Measurements from ENCODE around the gene FES. TPM values are rescaled to one million over a fixed set of nuclear protein-coding genes. Genes with fewer than 3 reads are reported as not detected.
"Not testable (repeated sequence)": the region's sequence is repeated elsewhere in the genome, so short reads cannot be mapped to it uniquely, and the experiment has no call there.

The FES gene
- total and polyA plus RNA-seq, 2 experiments from 2014 or later: 3.5 TPM

GRCh38 chr15:90905306-90906180 is 21.2 kb downstream of the FES start:
- Histone ChIP-seq H3K36me3 (ENCODE audit: low read depth) (no peaks in the 10 kb centered on the region), H3K4me1 (ENCODE audit: insufficient read depth) (peaks cover 6% of the 10 kb centered on the region; the same call in 1 of the 2 replicates), H2AFZ (no peak overlapping the region), H3K79me2 (ENCODE audit: insufficient read depth) (no peaks in the 10 kb centered on the region), H3K27me3 (replicated peaks; ENCODE audit: insufficient read depth) (no peaks in the 10 kb centered on the region), H3K9ac (no peak overlapping the region), H3K9me2 (ENCODE audit: insufficient read depth) (no peaks in the 10 kb centered on the region), H3K4me2 (ENCODE audit: unreplicated experiment) (no peak overlapping the region), H3F3A (ENCODE audit: insufficient read depth) (peaks cover 10% of the 10 kb centered on the region; the same call in 1 of the 2 replicates), H3K9me3 (ENCODE audit: low read depth) (no peaks in the 10 kb centered on the region), H4K20me1 (ENCODE audit: insufficient read depth) (no peaks in the 10 kb centered on the region), H3K4me3 (no peak overlapping the region), H3K27ac (no peak overlapping the region)
- in situ Hi-C loops (cut with MboI): no loop called here
- 91% methylated on average over 28 of the region's 28 CpGs for WGBS, 2 experiments (ENCODE audit: low coverage in 1 of 2, low lambda C conversion rate in 2 of 2, missing lambda C conversion rate in 2 of 2)
- DNase-seq: no peak
- TF ChIP-seq EZH2 (IDR thresholded peaks at IDR 0.05; ENCODE audit: insufficient read depth, poor library complexity, severe bottlenecking) (no peak), EZH2phosphoT487 (IDR thresholded peaks at IDR 0.05; ENCODE audit: insufficient read depth, low read depth) (no peak)

GRCh38 chr15:90906181-90906849 is 22.0 kb downstream of the FES start:
- in situ Hi-C loops (cut with MboI): no loop called here
- H3F3A ChIP-seq (ENCODE audit: insufficient read depth): peaks cover 8% of the 10 kb centered on the region; the same call in 1 of the 2 replicates
- WGBS, 2 experiments (ENCODE audit: low coverage in 1 of 2, low lambda C conversion rate in 2 of 2, missing lambda C conversion rate in 2 of 2): 94 to 97% methylated on average over 11 of the region's 11 CpGs

DNA sequence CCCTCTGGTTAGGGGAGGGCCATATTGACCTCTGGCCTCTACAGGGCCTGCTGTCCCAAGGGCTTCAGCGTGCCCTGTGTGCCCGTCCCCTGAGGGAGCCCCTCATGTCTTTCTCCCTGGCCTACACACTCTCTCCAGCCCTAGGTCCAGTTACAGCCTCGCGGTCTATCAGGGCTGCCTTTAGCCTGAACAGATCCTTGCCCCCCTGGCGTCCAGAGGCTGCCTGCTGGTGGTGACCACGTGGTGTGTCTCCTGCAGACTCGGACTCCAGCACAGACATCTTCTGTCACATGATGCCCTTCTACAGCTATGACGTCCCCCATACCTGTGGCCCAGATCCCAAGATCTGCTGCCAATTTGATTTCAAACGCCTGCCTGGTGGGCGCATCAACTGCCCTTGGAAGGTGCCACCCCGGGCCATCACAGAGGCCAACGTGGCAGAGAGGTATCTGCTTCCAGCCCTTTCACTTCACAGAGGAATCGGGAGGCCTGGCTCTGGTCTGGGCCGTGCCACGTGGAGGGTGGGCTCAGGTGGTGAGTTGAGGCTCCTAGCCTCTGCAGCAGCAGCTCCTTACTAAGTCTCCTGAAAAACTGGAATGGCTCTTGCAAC is 22.9 kb downstream of the FES start:
- 75 to 76% methylated on average over 14 to 15 of the region's 15 CpGs for WGBS, 2 experiments (ENCODE audit: low coverage in 1 of 2, low lambda C conversion rate in 2 of 2, missing lambda C conversion rate in 2 of 2)
- H3F3A ChIP-seq (ENCODE audit: insufficient read depth): no peaks in the 10 kb centered on the region
- H3K27ac ChIP-seq: no peak overlapping the region
- no peak overlapping the region for H2AFZ ChIP-seq
- H3K36me3 ChIP-seq (ENCODE audit: low read depth): no peaks in the 10 kb centered on the region; the same call in 1 of the 2 replicates
- no peak for DNase-seq
- in situ Hi-C loops (cut with MboI): no loop called here
- no peaks in the 10 kb centered on the region for H4K20me1 ChIP-seq (ENCODE audit: insufficient read depth)
- no peaks in the 10 kb centered on the region for H3K27me3 ChIP-seq (replicated peaks; ENCODE audit: insufficient read depth)
- no peaks in the 10 kb centered on the region for H3K4me1 ChIP-seq (ENCODE audit: insufficient read depth)
- no peaks in the 10 kb centered on the region for H3K79me2 ChIP-seq (ENCODE audit: insufficient read depth)
- TF ChIP-seq EZH2 (IDR thresholded peaks at IDR 0.05; ENCODE audit: insufficient read depth, poor library complexity, severe bottlenecking) (no peak), EZH2phosphoT487 (IDR thresholded peaks at IDR 0.05; ENCODE audit: insufficient read depth, low read depth) (no peak)
- no peak overlapping the region for H3K9ac ChIP-seq
- H3K4me3 ChIP-seq: no peak overlapping the region
- H3K4me2 ChIP-seq (ENCODE audit: unreplicated experiment): no peak overlapping the region
- H3K9me2 ChIP-seq (ENCODE audit: insufficient read depth): no peaks in the 10 kb centered on the region
- no peaks in the 10 kb centered on the region for H3K9me3 ChIP-seq (ENCODE audit: low read depth)

More at GRCh38 chr15:90906181-90906849, 22.0 kb downstream of the FES start:
- H2AFZ ChIP-seq: no peak overlapping the region
- H3K9me3 ChIP-seq (ENCODE audit: low read depth): no peaks in the 10 kb centered on the region
- no peaks in the 10 kb centered on the region for H3K79me2 ChIP-seq (ENCODE audit: insufficient read depth)
- H3K9me2 ChIP-seq (ENCODE audit: insufficient read depth): no peaks in the 10 kb centered on the region
- no peak overlapping the region for H3K9ac ChIP-seq
- H3K4me1 ChIP-seq (ENCODE audit: insufficient read depth): peaks cover 6% of the 10 kb centered on the region; the same call in 1 of the 2 replicates
- no peak for TF ChIP-seq EZH2phosphoT487 (IDR thresholded peaks at IDR 0.05; ENCODE audit: insufficient read depth, low read depth)
- TF ChIP-seq EZH2 (IDR thresholded peaks at IDR 0.05; ENCODE audit: insufficient read depth, poor library complexity, severe bottlenecking): no peak
- no peak overlapping the region for H3K4me3 ChIP-seq
- no peaks in the 10 kb centered on the region for H4K20me1 ChIP-seq (ENCODE audit: insufficient read depth)
- H3K36me3 ChIP-seq (ENCODE audit: low read depth): no peaks in the 10 kb centered on the region; the same call in 1 of the 2 replicates
- no peak for DNase-seq
- no peak overlapping the region for H3K27ac ChIP-seq
- no peaks in the 10 kb centered on the region for H3K27me3 ChIP-seq (replicated peaks; ENCODE audit: insufficient read depth)
- no peak overlapping the region for H3K4me2 ChIP-seq (ENCODE audit: unreplicated experiment)

DNA sequence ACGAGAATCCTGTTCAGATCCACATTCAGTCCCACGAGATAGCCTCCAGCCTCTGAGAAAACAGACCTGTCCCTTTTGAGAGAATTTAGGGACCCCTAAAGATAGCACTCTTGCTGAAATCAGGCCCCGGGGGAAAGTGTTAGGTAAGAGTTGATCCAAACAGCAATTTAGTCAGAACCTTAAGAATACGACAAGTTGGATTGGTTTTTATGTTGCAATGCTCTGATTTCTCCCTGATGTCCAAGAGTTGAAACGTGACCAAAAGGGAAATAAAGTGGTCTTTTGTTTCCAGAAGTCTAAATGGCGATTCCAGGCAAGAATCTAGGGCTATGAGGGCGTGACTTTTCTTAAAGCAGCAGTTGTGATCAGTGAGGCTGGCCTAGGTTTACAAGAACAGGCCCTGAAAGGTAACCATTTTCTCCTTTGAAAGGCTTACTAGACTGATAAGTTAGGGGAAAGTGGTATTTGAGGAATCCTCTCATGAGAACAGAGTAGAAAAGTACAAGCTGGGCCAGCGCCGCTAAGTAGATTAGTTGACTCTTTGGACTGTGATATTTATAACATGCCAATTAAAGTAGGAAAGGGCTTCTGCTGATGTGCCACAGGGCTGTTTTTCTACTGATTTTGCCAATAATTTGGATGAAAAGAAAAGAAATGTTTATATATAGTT is 23.7 kb downstream of the FES start:
- Histone ChIP-seq H3K9me2 (ENCODE audit: insufficient read depth) (no peaks in the 10 kb centered on the region), H3K4me2 (ENCODE audit: unreplicated experiment) (no peak overlapping the region), H3K27me3 (replicated peaks; ENCODE audit: insufficient read depth) (no peaks in the 10 kb centered on the region), H2AFZ (no peak overlapping the region), H3K36me3 (ENCODE audit: low read depth) (no peaks in the 10 kb centered on the region; the same call in 1 of the 2 replicates), H3K27ac (no peak overlapping the region), H3K79me2 (ENCODE audit: insufficient read depth) (no peaks in the 10 kb centered on the region), H3K9ac (no peak overlapping the region), H3F3A (ENCODE audit: insufficient read depth) (no peaks in the 10 kb centered on the region), H4K20me1 (ENCODE audit: insufficient read depth) (no peaks in the 10 kb centered on the region), H3K9me3 (ENCODE audit: low read depth) (no peaks in the 10 kb centered on the region), H3K4me1 (ENCODE audit: insufficient read depth) (no peaks in the 10 kb centered on the region), H3K4me3 (no peak overlapping the region)
- DNase-seq: no peak
- in situ Hi-C loops (cut with MboI): no loop called here
- WGBS, 2 experiments (ENCODE audit: low coverage in 1 of 2, low lambda C conversion rate in 2 of 2, missing lambda C conversion rate in 2 of 2): 84 to 86% methylated on average over 9 of the region's 9 CpGs
- no peak for TF ChIP-seq EZH2phosphoT487 (IDR thresholded peaks at IDR 0.05; ENCODE audit: insufficient read depth, low read depth)
- no peak for TF ChIP-seq EZH2 (IDR thresholded peaks at IDR 0.05; ENCODE audit: insufficient read depth, poor library complexity, severe bottlenecking)

GRCh38 chr15:90909449-90909848 is 25.1 kb downstream of the FES start:
- 82 to 83% methylated on average over 11 of the region's 11 CpGs for WGBS, 2 experiments (ENCODE audit: low coverage in 1 of 2, low lambda C conversion rate in 2 of 2, missing lambda C conversion rate in 2 of 2)
- H3K9me2 ChIP-seq (ENCODE audit: insufficient read depth); H4K20me1 ChIP-seq (ENCODE audit: insufficient read depth); H3K4me2 ChIP-seq (ENCODE audit: unreplicated experiment); H3K27me3 ChIP-seq (replicated peaks; ENCODE audit: insufficient read depth); H3K4me3 ChIP-seq; H2AFZ ChIP-seq; H3F3A ChIP-seq (ENCODE audit: insufficient read depth); H3K36me3 ChIP-seq (ENCODE audit: low read depth); H3K79me2 ChIP-seq (ENCODE audit: insufficient read depth); DNase-seq; H3K9ac ChIP-seq; H3K4me1 ChIP-seq (ENCODE audit: insufficient read depth); H3K9me3 ChIP-seq (ENCODE audit: low read depth); H3K27ac ChIP-seq; in situ Hi-C loops (cut with MboI): not testable (repeated sequence)
